ENCODE results near the gene TNS4. TPM values are rescaled to one million over a fixed set of nuclear protein-coding genes. Genes with fewer than 3 reads are reported as not detected.

TNS4 gene
- total and polyA plus RNA-seq, 8 donors = 0.03 to 1.6 (median 0.18) TPM; not detected in 2

- intact Hi-C loops (cut with DNase I) = no loop called here
- peaks cover 4 to 30% of the 10 kb centered on the region in 2 donors for H3K4me1 ChIP-seq
- DNase-seq (no peak), ATAC-seq (no peak)
- H3K9me3 ChIP-seq = no peaks in the 10 kb centered on the region
- H3K27me3 ChIP-seq = no peaks in the 10 kb centered on the region
- no peaks in the 10 kb centered on the region for H3K36me3 ChIP-seq
- H3K4me3 ChIP-seq = no peak overlapping the region
- H3K27ac ChIP-seq = no peak overlapping the region
- no peak for TF ChIP-seq CTCF (IDR thresholded peaks at IDR 0.05)
Observed at GRCh38 chr17:40483679-40484078, 17.7 kb downstream of the TNS4 start.

GRCh38 chr17:40482722-40483121 is 18.7 kb downstream of the TNS4 start:
- TF ChIP-seq CTCF (IDR thresholded peaks at IDR 0.05) = no peak
- no peak overlapping the region for H3K4me3 ChIP-seq
- H3K36me3 ChIP-seq = no peaks in the 10 kb centered on the region
- no peak for ATAC-seq
- H3K4me1 ChIP-seq = peaks cover 4 to 30% of the 10 kb centered on the region in 2 donors
- H3K27me3 ChIP-seq = no peaks in the 10 kb centered on the region
- no peaks in the 10 kb centered on the region for H3K9me3 ChIP-seq
- H3K27ac ChIP-seq = no peak overlapping the region
- DNase-seq = no peak
- intact Hi-C loops (cut with DNase I) = no loop called here

- TF ChIP-seq CTCF (IDR thresholded peaks at IDR 0.05) = no peak
- intact Hi-C loops (cut with DNase I) = no loop called here
- Histone ChIP-seq H3K4me3 (no peak overlapping the region), H3K36me3 (no peaks in the 10 kb centered on the region), H3K27me3 (no peaks in the 10 kb centered on the region), H3K4me1 (peaks cover 4 to 21% of the 10 kb centered on the region in 2 donors), H3K27ac (no peak overlapping the region), H3K9me3 (no peaks in the 10 kb centered on the region)
- ATAC-seq (no peak), DNase-seq (no peak)
Observed at GRCh38 chr17:40481106-40481505, 20.3 kb downstream of the TNS4 start.

GRCh38 chr17:40480501-40481003 is 20.9 kb downstream of the TNS4 start:
- no peak for TF ChIP-seq CTCF (IDR thresholded peaks at IDR 0.05)
- no peaks in the 10 kb centered on the region for H3K27me3 ChIP-seq
- no peaks in the 10 kb centered on the region for H3K36me3 ChIP-seq
- no peak overlapping the region for H3K27ac ChIP-seq
- H3K4me3 ChIP-seq = no peak overlapping the region
- peak; percentile 10 for ATAC-seq
- H3K4me1 ChIP-seq = peaks cover 7 to 22% of the 10 kb centered on the region in 2 donors
- H3K9me3 ChIP-seq = no peaks in the 10 kb centered on the region
- peak in 1 of 4 donors; percentile 38 for DNase-seq
- intact Hi-C loops (cut with DNase I) = no loop called here

- no peak for ATAC-seq
- Histone ChIP-seq H3K27me3 (no peaks in the 10 kb centered on the region), H3K36me3 (no peaks in the 10 kb centered on the region), H3K4me3 (no peak overlapping the region), H3K4me1 (peaks cover 7 to 23% of the 10 kb centered on the region in 2 donors), H3K27ac (peak overlapping the region in 1 of 2 donors; percentile 3), H3K9me3 (no peaks in the 10 kb centered on the region)
- intact Hi-C loops (cut with DNase I) = no loop called here
- TF ChIP-seq CTCF (IDR thresholded peaks at IDR 0.05) = no peak
- no peak for DNase-seq
Observed at GRCh38 chr17:40479754-40480480, 21.5 kb downstream of the TNS4 start.
